Mesenchymal stem cell (in vitro differentiated cells and primary cell): ENCODE measurements around the gene LLGL1.
A peak's percentile ranks its signal among the peaks of the same experiment; 100 is the strongest.

Source experiments
- DNase-seq: peaks from one replicate; pipeline ENCODE4 v3.0.0-alpha.2; 2013
- H2AFZ ChIP-seq: one replicate; pipeline ENCODE4 v1.6.1; 2013; ENCODE audit warnings: low read depth, mild to moderate bottlenecking, control low read depth, inconsistent platforms, low read length, moderate library complexity
- H2AK5ac ChIP-seq: 2 replicates; pipeline ENCODE4 v1.6.1; 2013; ENCODE audit warnings: low read length, moderate library complexity, mild to moderate bottlenecking, inconsistent platforms; ENCODE audit not compliant: severe bottlenecking
- H2BK120ac ChIP-seq: one replicate; pipeline ENCODE4 v1.6.1; 2013; ENCODE audit warnings: low read depth, mild to moderate bottlenecking, inconsistent platforms, low read length, moderate library complexity
- H2BK12ac ChIP-seq, 2 experiments: one replicate each; pipeline ENCODE4 v1.6.1; 2013; ENCODE audit warnings: inconsistent platforms in 2 of 2, low read length in 2 of 2, mild to moderate bottlenecking in 2 of 2, moderate library complexity in 2 of 2, control low read depth in 1 of 2
- H2BK15ac ChIP-seq: one replicate; pipeline ENCODE4 v1.6.1; 2013; ENCODE audit warnings: mild to moderate bottlenecking, low read depth, inconsistent platforms; ENCODE audit not compliant: poor library complexity, severe bottlenecking
- H2BK5ac ChIP-seq: 2 replicates; pipeline ENCODE4 v1.6.1; 2013; ENCODE audit warnings: low read depth, mild to moderate bottlenecking, low read length, control low read depth, inconsistent platforms; ENCODE audit not compliant: poor library complexity, severe bottlenecking
- H3K14ac ChIP-seq, 2 experiments: one replicate each; pipeline ENCODE4 v1.6.1; 2013; ENCODE audit warnings: inconsistent platforms in 2 of 2, low read length in 2 of 2, control low read depth in 1 of 2, mild to moderate bottlenecking in 1 of 2, moderate library complexity in 1 of 2
- H3K18ac ChIP-seq, 2 experiments: one replicate each; pipeline ENCODE4 v1.6.1; 2013; ENCODE audit warnings: inconsistent platforms in 2 of 2, low read length in 2 of 2, control low read depth in 1 of 2, low read depth in 1 of 2, mild to moderate bottlenecking in 1 of 2
- H3K23ac ChIP-seq, 2 experiments: one replicate each; pipeline ENCODE4 v1.6.1; 2013; ENCODE audit warnings: inconsistent platforms in 2 of 2, low read length in 2 of 2, mild to moderate bottlenecking in 2 of 2, moderate library complexity in 2 of 2, control low read depth in 1 of 2
- H3K27ac ChIP-seq: 2 replicates; pipeline ENCODE4 v1.5.1; 2013; ENCODE audit warnings: mild to moderate bottlenecking, moderate library complexity, low read length, control low read depth, inconsistent platforms; ENCODE audit not compliant: poor library complexity, severe bottlenecking
- H3K27me3 ChIP-seq, 2 experiments: 2 replicates each; pipeline versions ENCODE4 v1.6.1 to v1.7.0; 2013; ENCODE audit warnings: low read length in 2 of 2, mild to moderate bottlenecking in 2 of 2, moderate library complexity in 2 of 2, control low read depth in 1 of 2, inconsistent platforms in 1 of 2; ENCODE audit not compliant: control insufficient read depth in 1 of 2, insufficient read depth in 1 of 2
- H3K36me3 ChIP-seq, 2 experiments: 2 replicates each; pipeline versions ENCODE4 v1.6.1 to v1.7.0; 2013; ENCODE audit warnings: low read length in 2 of 2, control low read depth in 1 of 2, inconsistent platforms in 1 of 2, low read depth in 1 of 2, mild to moderate bottlenecking in 1 of 2; ENCODE audit not compliant: insufficient read depth in 2 of 2, control insufficient read depth in 1 of 2
- H3K4ac ChIP-seq, 2 experiments: one replicate each; pipeline ENCODE4 v1.6.1; 2013; ENCODE audit warnings: inconsistent platforms in 2 of 2, low read length in 2 of 2, mild to moderate bottlenecking in 2 of 2, moderate library complexity in 2 of 2, control low read depth in 1 of 2, low read depth in 1 of 2
- H3K4me1 ChIP-seq: 2 replicates; pipeline ENCODE4 v1.6.1; 2013; ENCODE audit warnings: low read depth, low read length, control low read depth; ENCODE audit not compliant: control insufficient read depth, insufficient read depth
- H3K4me2 ChIP-seq: 2 replicates; pipeline ENCODE4 v1.6.1; 2013; ENCODE audit warnings: low read length, mild to moderate bottlenecking, inconsistent platforms; ENCODE audit not compliant: poor library complexity, severe bottlenecking
- H3K4me3 ChIP-seq, 2 experiments: 2 replicates each; pipeline versions ENCODE4 v1.5.1 to v1.7.0; 2013; ENCODE audit warnings: low read length in 2 of 2, mild to moderate bottlenecking in 2 of 2, control low read depth in 1 of 2, low read depth in 1 of 2; ENCODE audit not compliant: insufficient read depth in 1 of 2
- H3K79me1 ChIP-seq: replicated peaks from 2 replicates; pipeline ENCODE4 v1.6.1; 2013; ENCODE audit warnings: mild to moderate bottlenecking, control low read depth, low read length, inconsistent platforms; ENCODE audit not compliant: poor library complexity, severe bottlenecking
- H3K9ac ChIP-seq: 2 replicates; pipeline ENCODE4 v1.7.0; 2013; ENCODE audit warnings: mild to moderate bottlenecking, low read length, moderate library complexity
- H3K9me3 ChIP-seq: 2 replicates; pipeline ENCODE4 v1.7.0; 2013; ENCODE audit warnings: mild to moderate bottlenecking, low read length; ENCODE audit not compliant: control insufficient read depth
- H4K8ac ChIP-seq: one replicate; pipeline ENCODE4 v1.6.1; 2013; ENCODE audit warnings: inconsistent platforms, mild to moderate bottlenecking, low read length, moderate library complexity
- H4K91ac ChIP-seq: one replicate; pipeline ENCODE4 v1.6.1; 2013; ENCODE audit warnings: mild to moderate bottlenecking, low read length, inconsistent platforms
- WGBS: methylation state at CpG from one replicate; pipeline ENCODE4 v1.1.7; 2013; ENCODE audit warnings: mixed read lengths; 5-methylcytosine and 5-hydroxymethylcytosine counted together

LLGL1 gene

DNA sequence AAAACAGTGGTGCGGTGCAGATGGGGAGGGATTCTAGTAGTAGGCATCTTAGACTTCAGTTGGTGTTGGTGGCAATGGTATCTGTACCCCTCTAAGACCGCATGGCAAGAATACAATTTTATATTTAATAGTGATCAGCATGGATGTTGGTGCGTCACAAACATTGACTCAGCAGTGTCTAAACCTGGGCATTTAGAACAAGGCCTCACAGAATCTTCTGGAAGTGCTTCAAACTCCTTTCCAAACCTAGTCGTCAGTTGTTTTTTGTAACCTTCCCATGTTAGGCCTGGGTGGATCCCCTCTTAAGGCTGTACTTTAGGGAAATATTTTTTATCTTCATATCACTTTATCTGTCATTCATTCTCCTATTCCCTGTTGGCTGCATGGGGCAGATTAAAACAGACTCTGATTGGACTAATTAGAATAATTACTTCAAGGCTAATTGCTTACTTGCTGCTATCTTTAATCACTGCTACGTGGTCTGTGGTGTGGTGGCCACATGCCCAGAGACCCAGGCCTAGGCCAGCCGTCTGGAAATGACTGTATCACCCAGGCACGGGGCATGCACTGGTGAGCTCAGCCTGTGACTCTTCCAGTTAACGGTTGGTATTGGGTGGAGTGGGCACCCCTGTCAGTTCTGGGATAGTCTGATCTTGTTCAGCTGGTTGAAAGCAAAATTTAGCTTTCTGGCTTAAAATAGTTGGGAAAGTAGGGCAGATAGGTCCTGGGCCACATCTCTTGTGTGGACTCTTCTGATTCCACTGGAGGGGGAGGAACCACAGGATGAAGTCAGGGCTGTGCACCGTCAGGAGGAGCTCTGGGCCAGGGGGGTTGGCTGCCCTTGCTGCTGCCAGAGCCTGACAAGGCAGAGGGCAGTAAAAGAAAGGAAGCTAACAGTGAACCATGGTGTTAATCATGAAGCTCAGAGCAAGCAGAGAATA is 37.3 kb upstream of the LLGL1 start:
- peaks cover 14 to 30% of the 10 kb centered on the region in 2 experiments for H3K36me3 ChIP-seq
- H2BK120ac ChIP-seq, result no peak overlapping the region
- H4K8ac ChIP-seq, result peak overlapping the region; percentile 59
- DNase-seq, result peak; percentile 38
- no peaks in the 10 kb centered on the region for H3K9me3 ChIP-seq
- peak overlapping the region; percentile 18 for H3K4me2 ChIP-seq
- H2BK15ac ChIP-seq, result no peak overlapping the region
- H3K14ac ChIP-seq, result no peak overlapping the region
- no peak overlapping the region for H2AK5ac ChIP-seq
- peak overlapping the region; percentile 96 for H3K9ac ChIP-seq
- H3K18ac ChIP-seq, result no peak overlapping the region
- 84% methylated on average over 8 of the region's 9 CpGs for WGBS
- no peak overlapping the region for H2AFZ ChIP-seq
- no peaks in the 10 kb centered on the region for H3K79me1 ChIP-seq
- peak overlapping the region in 1 of 2 experiments; percentile 89 for H3K4me3 ChIP-seq
- peaks cover 35% of the 10 kb centered on the region for H3K4me1 ChIP-seq
- no peak overlapping the region for H3K4ac ChIP-seq
- H4K91ac ChIP-seq, result peak overlapping the region; percentile 31
- H3K27me3 ChIP-seq, result no peaks in the 10 kb centered on the region
- H3K23ac ChIP-seq, result no peak overlapping the region
- H2BK12ac ChIP-seq, result no peak overlapping the region
- no peak overlapping the region for H2BK5ac ChIP-seq
- H3K27ac ChIP-seq, result peak overlapping the region; percentile 24

DNA sequence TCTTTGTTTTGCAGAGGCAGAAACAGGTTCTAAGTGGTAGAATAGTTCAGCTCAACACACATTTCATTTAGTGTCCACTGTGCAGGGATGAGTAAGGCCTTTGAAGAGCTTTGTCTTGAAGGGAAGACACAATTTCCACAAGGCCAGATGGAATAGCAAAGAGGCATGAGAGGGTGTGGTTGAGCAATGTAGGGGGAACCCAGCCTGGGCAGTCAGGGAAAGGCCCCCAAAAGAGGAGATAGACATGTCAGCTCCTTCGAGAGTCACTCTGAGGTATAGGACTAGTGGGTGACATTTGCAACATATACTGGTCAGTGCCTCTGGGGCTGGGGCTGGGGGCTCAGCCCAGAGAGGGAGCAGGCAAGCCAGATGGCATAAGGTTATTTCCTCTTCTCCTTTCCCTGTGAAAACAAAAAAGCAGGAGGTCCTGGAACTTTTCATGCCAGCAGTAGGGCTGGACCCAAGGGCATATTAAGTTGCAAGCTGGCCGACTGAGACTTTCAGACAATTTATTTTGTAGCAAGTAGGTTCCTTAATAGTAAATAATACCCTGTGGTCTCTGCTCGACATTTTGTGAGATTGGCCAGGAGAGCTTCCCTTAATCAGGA is 34.7 kb upstream of the LLGL1 start:
- 96% methylated on average over 3 of the region's 3 CpGs for WGBS
- peaks cover 14 to 44% of the 10 kb centered on the region in 2 experiments for H3K36me3 ChIP-seq

GRCh38 chr17:18191236-18191667 is 34.2 kb upstream of the LLGL1 start:
- H3K14ac ChIP-seq, result no peak overlapping the region
- no peak overlapping the region for H2AFZ ChIP-seq
- no peak overlapping the region for H2AK5ac ChIP-seq
- no peak overlapping the region for H2BK12ac ChIP-seq
- no peaks in the 10 kb centered on the region for H3K27me3 ChIP-seq
- no peak overlapping the region for H3K27ac ChIP-seq
- peaks cover 9% of the 10 kb centered on the region for H3K79me1 ChIP-seq
- no peaks in the 10 kb centered on the region for H3K9me3 ChIP-seq
- H3K18ac ChIP-seq, result no peak overlapping the region
- peaks cover 25% of the 10 kb centered on the region for H3K4me1 ChIP-seq
- H2BK5ac ChIP-seq, result no peak overlapping the region
- H3K36me3 ChIP-seq, result peaks cover 17 to 44% of the 10 kb centered on the region in 2 experiments
- no peak overlapping the region for H2BK120ac ChIP-seq
- 89% methylated on average over 3 of the region's 3 CpGs for WGBS
- H3K4me2 ChIP-seq, result no peak overlapping the region
- H3K23ac ChIP-seq, result no peak overlapping the region
- H3K4ac ChIP-seq, result no peak overlapping the region
- peak; percentile 18 for DNase-seq
- no peak overlapping the region for H4K91ac ChIP-seq
- peak overlapping the region; percentile 31 for H3K9ac ChIP-seq
- no peak overlapping the region for H2BK15ac ChIP-seq
- H3K4me3 ChIP-seq, result peak overlapping the region in 1 of 2 experiments; percentile 9
- no peak overlapping the region for H4K8ac ChIP-seq

More for the DNA sequence above, 34.7 kb upstream of the LLGL1 start:
- no peak overlapping the region for H2BK5ac ChIP-seq
- peak; percentile 16 for DNase-seq
- no peak overlapping the region for H3K18ac ChIP-seq
- no peak overlapping the region for H3K23ac ChIP-seq
- H3K9me3 ChIP-seq, result no peaks in the 10 kb centered on the region
- H3K27me3 ChIP-seq, result no peaks in the 10 kb centered on the region
- peaks cover 9% of the 10 kb centered on the region for H3K79me1 ChIP-seq
- peak overlapping the region in 1 of 2 experiments; percentile 9 for H3K4me3 ChIP-seq
- H2BK15ac ChIP-seq, result no peak overlapping the region
- peak overlapping the region; percentile 31 for H3K9ac ChIP-seq
- H4K8ac ChIP-seq, result no peak overlapping the region
- H2BK120ac ChIP-seq, result no peak overlapping the region
- H3K4me1 ChIP-seq, result peaks cover 30% of the 10 kb centered on the region
- H3K14ac ChIP-seq, result no peak overlapping the region
- no peak overlapping the region for H2BK12ac ChIP-seq
- no peak overlapping the region for H3K4ac ChIP-seq
- H2AK5ac ChIP-seq, result no peak overlapping the region
- no peak overlapping the region for H2AFZ ChIP-seq
- H3K4me2 ChIP-seq, result no peak overlapping the region
- no peak overlapping the region for H3K27ac ChIP-seq
- H4K91ac ChIP-seq, result no peak overlapping the region

GRCh38 chr17:18191967-18192366 is 33.5 kb upstream of the LLGL1 start:
- no peak overlapping the region for H3K4me2 ChIP-seq
- H2AK5ac ChIP-seq, result no peak overlapping the region
- DNase-seq, result peak; percentile 20
- no peak overlapping the region for H3K23ac ChIP-seq
- no peak overlapping the region for H3K4ac ChIP-seq
- H4K91ac ChIP-seq, result no peak overlapping the region
- H3K18ac ChIP-seq, result no peak overlapping the region
- no peak overlapping the region for H2BK120ac ChIP-seq
- peaks cover 23% of the 10 kb centered on the region for H3K4me1 ChIP-seq
- H2AFZ ChIP-seq, result no peak overlapping the region
- H3K27ac ChIP-seq, result no peak overlapping the region
- H2BK15ac ChIP-seq, result no peak overlapping the region
- H3K27me3 ChIP-seq, result no peaks in the 10 kb centered on the region
- peak overlapping the region; percentile 31 for H3K9ac ChIP-seq
- no peak overlapping the region for H3K14ac ChIP-seq
- H3K79me1 ChIP-seq, result peaks cover 10% of the 10 kb centered on the region
- no peak overlapping the region for H2BK12ac ChIP-seq
- 79% methylated on average over 1 of the region's 2 CpGs for WGBS
- H3K9me3 ChIP-seq, result no peaks in the 10 kb centered on the region
- H3K36me3 ChIP-seq, result peaks cover 19 to 51% of the 10 kb centered on the region in 2 experiments
- no peak overlapping the region for H4K8ac ChIP-seq
- H2BK5ac ChIP-seq, result no peak overlapping the region
- no peak overlapping the region for H3K4me3 ChIP-seq
